HCT116 (cell line): ENCODE data around the gene NEB. TPM values are rescaled to one million over a fixed set of nuclear protein-coding genes. Genes with fewer than 3 reads are reported as not detected.

Source experiments
- ATAC-seq: fragments of 200-7000 bp; cut with Tn5 transposase; 2 replicates; pipeline ENCODE4 v1.9.1; 2020; ENCODE audit warnings: mild to moderate bottlenecking, moderate library complexity
- BruUV-seq: library from RNA; stranded (reverse); fragments of 400-500 nt; replicated peaks from 2 replicates; lab custom pipeline; 2021; lab: Mats Ljungman, UMichigan
- CTCF ChIA-PET: fragments of 300-600 bp; sonication (Branson Sonifier 250); formaldehyde crosslinking; loops from one replicate; lab custom pipeline; 2021; ENCODE audit warnings: antibody characterized with exemption; lab: Charles Lee
- POLR2A ChIA-PET: fragments of 300-600, 350-600 bp; sonication (Branson Sonifier 250); formaldehyde crosslinking; loops from one replicate; lab custom pipeline; 2021; ENCODE audit warnings: antibody characterized with exemption; lab: Charles Lee
- RAD21 ChIA-PET, 2 experiments: fragments of 300-600 bp; sonication (Branson Sonifier 250); formaldehyde crosslinking; loops; one replicate each; lab custom pipeline; 2023; ENCODE audit warnings: low total read pairs in 2 of 2; ENCODE audit not compliant: uncharacterized antibody in 2 of 2, unreplicated experiment in 2 of 2, low non-redundant PET in 1 of 2; lab: Charles Lee
- DNase-seq: peaks from one replicate; pipeline ENCODE4 v3.0.0-alpha.2; 2010; ENCODE audit warnings: low read depth, low spot score
- H2AFZ ChIP-seq: fragments of 200-600 bp; shearing (Covaris generic), sonication (generic); 2 replicates; pipeline ENCODE4 v1.6.1; 2017; ENCODE audit warnings: low read depth, mixed run types, mixed read lengths, antibody characterized with exemption, low read length; ENCODE audit not compliant: poor library complexity, severe bottlenecking
- H3K27ac ChIP-seq: 2 replicates; pipeline ENCODE4 v1.5.1; 2012; ENCODE audit warnings: low read depth, low read length
- H3K27me3 ChIP-seq: fragments of 200-600 bp; sonication (generic); 2 replicates; pipeline ENCODE4 v1.6.1; 2016; ENCODE audit warnings: mixed run types, low read length, mixed read lengths; ENCODE audit not compliant: insufficient read depth
- H3K36me3 ChIP-seq, 2 experiments: fragments of 200-500 bp in 1 of 2; fragments of 200-600 bp in 1 of 2; sonication (Bioruptor generic) in 1 of 2; sonication (generic) in 1 of 2; 2 replicates each; pipeline versions ENCODE4 v1.5.1 to v1.6.1; 2014 to 2016; ENCODE audit warnings: low read length in 2 of 2, inconsistent platforms in 1 of 2, mixed read lengths in 1 of 2, mixed run types in 1 of 2; ENCODE audit not compliant: insufficient read depth in 2 of 2, control insufficient read depth in 1 of 2
- H3K4me1 ChIP-seq, 2 experiments: fragments of 200-600 bp in 1 of 2; sonication (generic) in 1 of 2; 2 replicates each; pipeline versions ENCODE4 v1.5.1 to v1.6.1; 2012 to 2017; ENCODE audit warnings: low read length in 2 of 2, inconsistent platforms in 1 of 2, mild to moderate bottlenecking in 1 of 2, mixed read lengths in 1 of 2, mixed run types in 1 of 2, moderate library complexity in 1 of 2; ENCODE audit not compliant: insufficient read depth in 2 of 2, control insufficient read depth in 1 of 2
- H3K4me2 ChIP-seq: fragments of 200-600 bp; sonication (generic); 2 replicates; pipeline ENCODE4 v1.6.1; 2017; ENCODE audit warnings: mixed run types, low read length, mixed read lengths
- H3K4me3 ChIP-seq, 2 experiments: fragments of 200-600 bp in 1 of 2; sonication (generic) in 1 of 2; replicated peaks in 1 of 2; 2 replicates each; pipeline ENCODE4 v1.5.1; 2011 to 2016; ENCODE audit warnings: low read length in 2 of 2, control low read depth in 1 of 2, low read depth in 1 of 2, mild to moderate bottlenecking in 1 of 2, mixed read lengths in 1 of 2, mixed run types in 1 of 2
- H3K79me2 ChIP-seq: fragments of 200-600 bp; sonication (generic); 2 replicates; pipeline ENCODE4 v1.6.1; 2017; ENCODE audit warnings: mild to moderate bottlenecking, mixed run types, low read length, moderate library complexity, mixed read lengths; ENCODE audit not compliant: insufficient read depth
- H3K9ac ChIP-seq: fragments of 200-600 bp; sonication (generic); 2 replicates; pipeline ENCODE4 v1.6.1; 2016; ENCODE audit warnings: low read length, mixed read lengths
- H3K9me2 ChIP-seq: fragments of 200-600 bp; sonication (generic), shearing (Covaris generic); 2 replicates; pipeline ENCODE4 v1.6.1; 2017; ENCODE audit warnings: mixed run types, mild to moderate bottlenecking, moderate library complexity; ENCODE audit not compliant: insufficient read depth
- H3K9me3 ChIP-seq, 2 experiments: fragments of 200-500 bp in 1 of 2; fragments of 200-600 bp in 1 of 2; sonication (Bioruptor generic) in 1 of 2; sonication (generic) in 1 of 2; 2 replicates each; pipeline ENCODE4 v1.6.1; 2014 to 2017; ENCODE audit warnings: low read length in 2 of 2, mixed read lengths in 2 of 2, inconsistent platforms in 1 of 2, low read depth in 1 of 2, mild to moderate bottlenecking in 1 of 2, mixed run types in 1 of 2, moderate library complexity in 1 of 2; ENCODE audit not compliant: control insufficient read depth in 1 of 2, insufficient read depth in 1 of 2
- H4K20me1 ChIP-seq: fragments of 200-600 bp; sonication (generic), shearing (Covaris generic); 2 replicates; pipeline ENCODE4 v1.6.1; 2017; ENCODE audit warnings: mixed run types, mild to moderate bottlenecking, moderate library complexity; ENCODE audit not compliant: insufficient read depth
- ATF3 ChIP-seq: IDR thresholded peaks from 2 replicates; pipeline ENCODE4 v1.6.1; 2012
- CBX3 ChIP-seq: IDR thresholded peaks from 2 replicates; pipeline ENCODE4 v1.6.1; 2012; ENCODE audit warnings: low read depth
- CEBPB ChIP-seq: IDR thresholded peaks from 2 replicates; pipeline ENCODE4 v1.6.1; 2012; ENCODE audit warnings: low read depth
- CTCF ChIP-seq, 3 experiments: fragments of 200-600 bp in 1 of 3; sonication (generic) in 1 of 3; IDR thresholded peaks in 2 of 3; conservative IDR thresholded peaks in 1 of 3; 2 replicates each; pipeline ENCODE4 v1.5.1; 2012 to 2017; ENCODE audit warnings: low read depth in 2 of 3, low read length in 2 of 3, antibody characterized with exemption in 1 of 3, borderline replicate concordance in 1 of 3, control low read depth in 1 of 3, mild to moderate bottlenecking in 1 of 3, mixed read lengths in 1 of 3, mixed run types in 1 of 3, moderate library complexity in 1 of 3; ENCODE audit not compliant: insufficient read depth in 1 of 3
- EGR1 ChIP-seq: IDR thresholded peaks from 2 replicates; pipeline ENCODE4 v1.6.1; 2012; ENCODE audit warnings: low read depth
- ELF1 ChIP-seq: IDR thresholded peaks from 2 replicates; pipeline ENCODE4 v1.6.1; 2012; ENCODE audit warnings: low read depth, borderline replicate concordance
- EZH2 ChIP-seq: fragments of 200-600 bp; sonication (generic); IDR thresholded peaks from 2 replicates; pipeline ENCODE4 v1.6.1; 2017; ENCODE audit warnings: antibody characterized with exemption, mixed run types
- FOSL1 ChIP-seq: IDR thresholded peaks from 2 replicates; pipeline ENCODE4 v1.6.1; 2012; ENCODE audit warnings: low read depth
- JUND ChIP-seq: IDR thresholded peaks from 2 replicates; pipeline ENCODE4 v1.6.1; 2012
- POLR2A ChIP-seq: IDR thresholded peaks from 2 replicates; pipeline ENCODE4 v1.7.0; 2011; ENCODE audit warnings: borderline replicate concordance; ENCODE audit not compliant: insufficient read depth, insufficient read length; ENCODE audit errors: extremely low read depth
- POLR2AphosphoS5 ChIP-seq: IDR thresholded peaks from 2 replicates; pipeline ENCODE4 v1.6.1; 2011; ENCODE audit warnings: mild to moderate bottlenecking, low read depth, low read length, moderate library complexity
- RAD21 ChIP-seq: IDR thresholded peaks from 2 replicates; pipeline ENCODE4 v1.6.1; 2012; ENCODE audit warnings: low read depth, mild to moderate bottlenecking
- SIN3A ChIP-seq: IDR thresholded peaks from 2 replicates; pipeline ENCODE4 v1.6.1; 2012; ENCODE audit warnings: low read depth
- SP1 ChIP-seq: IDR thresholded peaks from 2 replicates; pipeline ENCODE4 v1.6.1; 2012; ENCODE audit warnings: low read depth
- SRF ChIP-seq: IDR thresholded peaks from 2 replicates; pipeline ENCODE4 v1.6.1; 2012; ENCODE audit warnings: low read depth
- TCF7L2 ChIP-seq: IDR thresholded peaks from 2 replicates; pipeline ENCODE4 v1.7.0; 2011; ENCODE audit warnings: borderline replicate concordance, inconsistent platforms; ENCODE audit not compliant: insufficient read depth, insufficient read length; ENCODE audit errors: extremely low read depth
- YY1 ChIP-seq: IDR thresholded peaks from 2 replicates; pipeline ENCODE4 v1.6.1; 2011; ENCODE audit warnings: low read length, low read depth, moderate library complexity, mild to moderate bottlenecking; ENCODE audit not compliant: insufficient replicate concordance; ENCODE audit errors: extremely low read depth
- ZFX ChIP-seq: fragments of 450-650 bp; IDR thresholded peaks from 2 replicates; pipeline ENCODE4 v1.6.1; 2017
- ZNF274 ChIP-seq: fragments of 200-500 bp; sonication (Bioruptor generic); IDR thresholded peaks from 2 replicates; pipeline ENCODE4 v1.6.1; 2014; ENCODE audit warnings: mild to moderate bottlenecking, low read depth, low read length, inconsistent platforms
- intact Hi-C: fragments of 100-400 bp; cut with micrococcal nuclease; formaldehyde crosslinking; loops from 2 replicates; pipeline ENCODE4 v1.10.0; 2022
- total RNA-seq: library from RNA; stranded (reverse); gene quantifications from one replicate; pipeline ENCODE4 v1.2.1, GENCODE V29; 2021; ENCODE audit not compliant: unreplicated experiment
- TF ChIP-seq, protein P1 (sequence below): IDR thresholded peaks from 2 replicates; pipeline ENCODE4 v1.6.1; 2011; ENCODE audit warnings: mild to moderate bottlenecking, low read length, moderate library complexity; ENCODE audit not compliant: insufficient replicate concordance; ENCODE audit errors: extremely low read depth

Gene NEB
- total RNA-seq, 1 experiment from 2014 or later, result 0.34 TPM

DNA sequence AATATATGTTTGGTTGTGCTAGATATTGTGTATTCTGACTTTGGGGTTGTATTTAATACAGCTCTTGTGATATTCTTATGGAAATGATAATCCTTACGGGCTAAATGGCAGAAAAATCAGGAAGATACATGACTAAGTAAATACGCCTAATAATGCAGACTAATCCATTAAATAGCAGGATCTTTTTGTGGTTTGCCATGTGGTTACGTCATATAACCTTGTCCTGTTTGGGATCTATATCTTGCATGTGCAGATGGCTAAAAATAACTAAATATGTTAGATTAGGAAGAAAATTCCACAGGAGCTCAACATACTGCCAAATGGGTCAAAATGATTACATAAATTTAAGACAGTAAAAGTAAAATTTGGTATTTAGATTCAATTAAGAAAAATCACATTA, 83.0 kb downstream of the NEB start:
- DNase-seq (no peak), ATAC-seq (no peak)
- Histone ChIP-seq H3K36me3 (no peaks in the 10 kb centered on the region), H3K4me3 (no peak overlapping the region), H3K9ac (no peak overlapping the region), H3K9me3 (no peaks in the 10 kb centered on the region), H2AFZ (no peak overlapping the region), H3K27ac (no peak overlapping the region), H4K20me1 (no peaks in the 10 kb centered on the region), H3K79me2 (no peaks in the 10 kb centered on the region), H3K27me3 (no peaks in the 10 kb centered on the region), H3K9me2 (no peaks in the 10 kb centered on the region), H3K4me2 (no peak overlapping the region), H3K4me1 (no peaks in the 10 kb centered on the region)
- CTCF ChIA-PET, result interaction anchor here (1.2 kb wide), 1 partner anchor 375 kb away, joined by 3 read pairs; no protein-coding TSS in a partner anchor
- no peak for TF ChIP-seq ELF1
- no peak for TF ChIP-seq EGR1
- no peak for TF ChIP-seq SIN3A
- no peak for TF ChIP-seq CTCF (IDR thresholded peaks at IDR 0.05 in 2 of 3, conservative IDR thresholded peaks at IDR 0.05 in 1 of 3; ENCODE audit: borderline replicate concordance in 1 of 3, insufficient read depth in 1 of 3, low read depth in 2 of 3, low read length in 2 of 3)
- TF ChIP-seq YY1, result no peak
- no peak for TF ChIP-seq JUND
- no peak for TF ChIP-seq TCF7L2
- no peak for TF ChIP-seq SP1
- TF ChIP-seq EZH2, result no peak
- TF ChIP-seq POLR2A, result no peak
- no peak for TF ChIP-seq ATF3
- no peak for TF ChIP-seq SRF
- no peak for TF ChIP-seq POLR2AphosphoS5
- TF ChIP-seq CBX3, result no peak
- no peak for TF ChIP-seq FOSL1
- TF ChIP-seq RAD21, result no peak
- TF ChIP-seq ZFX, result no peak
- no peak for TF ChIP-seq ZNF274
- no peak for TF ChIP-seq CEBPB
- TF ChIP-seq, protein P1, sequence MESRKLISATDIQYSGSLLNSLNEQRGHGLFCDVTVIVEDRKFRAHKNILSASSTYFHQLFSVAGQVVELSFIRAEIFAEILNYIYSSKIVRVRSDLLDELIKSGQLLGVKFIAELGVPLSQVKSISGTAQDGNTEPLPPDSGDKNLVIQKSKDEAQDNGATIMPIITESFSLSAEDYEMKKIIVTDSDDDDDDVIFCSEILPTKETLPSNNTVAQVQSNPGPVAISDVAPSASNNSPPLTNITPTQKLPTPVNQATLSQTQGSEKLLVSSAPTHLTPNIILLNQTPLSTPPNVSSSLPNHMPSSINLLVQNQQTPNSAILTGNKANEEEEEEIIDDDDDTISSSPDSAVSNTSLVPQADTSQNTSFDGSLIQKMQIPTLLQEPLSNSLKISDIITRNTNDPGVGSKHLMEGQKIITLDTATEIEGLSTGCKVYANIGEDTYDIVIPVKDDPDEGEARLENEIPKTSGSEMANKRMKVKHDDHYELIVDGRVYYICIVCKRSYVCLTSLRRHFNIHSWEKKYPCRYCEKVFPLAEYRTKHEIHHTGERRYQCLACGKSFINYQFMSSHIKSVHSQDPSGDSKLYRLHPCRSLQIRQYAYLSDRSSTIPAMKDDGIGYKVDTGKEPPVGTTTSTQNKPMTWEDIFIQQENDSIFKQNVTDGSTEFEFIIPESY, result no peak
- BruUV-seq, result no TSS peak
- RAD21 ChIA-PET, result no interaction called here
- intact Hi-C loops, result no loop called here
- POLR2A ChIA-PET, result no interaction called here
